ENCODE results near the gene PLIN5. TPM values are rescaled to one million over a fixed set of nuclear protein-coding genes. Genes with fewer than 3 reads are reported as not detected.

The PLIN5 gene
- total and polyA plus RNA-seq, 2 experiments from 2014 or later, result 5.8 to 6.4 TPM

GRCh38 chr19:4483385-4483784 lies 51.6 kb downstream of the PLIN5 start:
- WGBS (ENCODE audit: low lambda C conversion rate, missing lambda C conversion rate), result 94% methylated on average over 19 of the region's 19 CpGs
- TF ChIP-seq EZH2phosphoT487 (IDR thresholded peaks at IDR 0.05; ENCODE audit: low read depth, severe bottlenecking, unreplicated experiment) (no peak), CTCF (IDR thresholded peaks at IDR 0.05; ENCODE audit: poor library complexity) (no peak), EZH2 (IDR thresholded peaks at IDR 0.05; ENCODE audit: borderline replicate concordance) (no peak)
- Histone ChIP-seq H3K9me3 (ENCODE audit: low read depth) (no peaks in the 10 kb centered on the region), H2AFZ (no peak overlapping the region), H3K27me3 (no peaks in the 10 kb centered on the region), H3K4me1 (ENCODE audit: insufficient read depth) (no peaks in the 10 kb centered on the region), H3K4me2 (no peak overlapping the region), H3K36me3 (replicated peaks; ENCODE audit: insufficient read depth, low read depth) (no peaks in the 10 kb centered on the region), H3K27ac (no peak overlapping the region), H3K79me2 (no peaks in the 10 kb centered on the region), H3K4me3 (no peak overlapping the region), H3K9me2 (replicated peaks; ENCODE audit: insufficient read depth) (no peaks in the 10 kb centered on the region), H4K20me1 (ENCODE audit: insufficient read depth, poor library complexity, severe bottlenecking) (no peaks in the 10 kb centered on the region)
- no peak for DNase-seq (ENCODE audit: low spot score)

- no peaks in the 10 kb centered on the region for H3K79me2 ChIP-seq
- 96% methylated on average over 32 of the region's 35 CpGs for WGBS (ENCODE audit: low lambda C conversion rate, missing lambda C conversion rate)
- TF ChIP-seq CTCF (IDR thresholded peaks at IDR 0.05; ENCODE audit: poor library complexity) (no peak), EZH2phosphoT487 (IDR thresholded peaks at IDR 0.05; ENCODE audit: low read depth, severe bottlenecking, unreplicated experiment) (no peak), EZH2 (IDR thresholded peaks at IDR 0.05; ENCODE audit: borderline replicate concordance) (no peak)
- no peaks in the 10 kb centered on the region for H4K20me1 ChIP-seq (ENCODE audit: insufficient read depth, poor library complexity, severe bottlenecking)
- H3K36me3 ChIP-seq (replicated peaks; ENCODE audit: insufficient read depth, low read depth), result no peaks in the 10 kb centered on the region
- no peak overlapping the region for H3K4me3 ChIP-seq
- no peaks in the 10 kb centered on the region for H3K9me3 ChIP-seq (ENCODE audit: low read depth)
- no peak overlapping the region for H3K4me2 ChIP-seq
- no peak overlapping the region for H3K27ac ChIP-seq
- H3K27me3 ChIP-seq, result no peaks in the 10 kb centered on the region
- no peaks in the 10 kb centered on the region for H3K4me1 ChIP-seq (ENCODE audit: insufficient read depth)
- DNase-seq (ENCODE audit: low spot score), result no peak
- no peak overlapping the region for H2AFZ ChIP-seq
- H3K9me2 ChIP-seq (replicated peaks; ENCODE audit: insufficient read depth), result no peaks in the 10 kb centered on the region
Measured at GRCh38 chr19:4482721-4483364, 52.2 kb downstream of the PLIN5 start.

GRCh38 chr19:4477034-4477801 lies 57.8 kb downstream of the PLIN5 start:
- no peaks in the 10 kb centered on the region for H3K36me3 ChIP-seq (replicated peaks; ENCODE audit: insufficient read depth, low read depth)
- H3K79me2 ChIP-seq, result peaks cover 31% of the 10 kb centered on the region
- H3K9me3 ChIP-seq (ENCODE audit: low read depth), result no peaks in the 10 kb centered on the region
- no peak overlapping the region for H3K27ac ChIP-seq
- no peaks in the 10 kb centered on the region for H3K9me2 ChIP-seq (replicated peaks; ENCODE audit: insufficient read depth)
- H2AFZ ChIP-seq, result no peak overlapping the region
- H3K27me3 ChIP-seq, result no peaks in the 10 kb centered on the region
- TF ChIP-seq EZH2 (IDR thresholded peaks at IDR 0.05; ENCODE audit: borderline replicate concordance), result no peak
- H3K4me1 ChIP-seq (ENCODE audit: insufficient read depth), result peaks cover 8% of the 10 kb centered on the region
- H3K4me2 ChIP-seq, result no peak overlapping the region
- peaks cover 19% of the 10 kb centered on the region for H4K20me1 ChIP-seq (ENCODE audit: insufficient read depth, poor library complexity, severe bottlenecking)
- WGBS (ENCODE audit: low lambda C conversion rate, missing lambda C conversion rate), result 92% methylated on average over 15 of the region's 16 CpGs
- DNase-seq (ENCODE audit: low spot score), result no peak
- no peak overlapping the region for H3K4me3 ChIP-seq

- H3K4me2 ChIP-seq, result peak overlapping the region; percentile 93
- no peaks in the 10 kb centered on the region for H3K9me2 ChIP-seq (replicated peaks; ENCODE audit: insufficient read depth)
- peak overlapping the region; percentile 28 for H3K4me3 ChIP-seq
- no peak for TF ChIP-seq EZH2phosphoT487 (IDR thresholded peaks at IDR 0.05; ENCODE audit: low read depth, severe bottlenecking, unreplicated experiment)
- peaks cover 8% of the 10 kb centered on the region for H3K4me1 ChIP-seq (ENCODE audit: insufficient read depth)
- no peaks in the 10 kb centered on the region for H3K9me3 ChIP-seq (ENCODE audit: low read depth)
- H3K79me2 ChIP-seq, result peaks cover 31% of the 10 kb centered on the region
- peak; percentile 81 for DNase-seq (ENCODE audit: low spot score)
- H3K36me3 ChIP-seq (replicated peaks; ENCODE audit: insufficient read depth, low read depth), result no peaks in the 10 kb centered on the region
- WGBS (ENCODE audit: low lambda C conversion rate, missing lambda C conversion rate), result 14% methylated on average over 13 of the region's 13 CpGs
- H4K20me1 ChIP-seq (ENCODE audit: insufficient read depth, poor library complexity, severe bottlenecking), result peaks cover 19% of the 10 kb centered on the region
- H2AFZ ChIP-seq, result peak overlapping the region; percentile 43
- no peaks in the 10 kb centered on the region for H3K27me3 ChIP-seq
- peak overlapping the region; percentile 26 for H3K27ac ChIP-seq
Measured at GRCh38 chr19:4474514-4475022, 60.5 kb downstream of the PLIN5 start.
